GM21360 (cell line): ENCODE data around the gene TSPEAR.

ENCODE experiments used
- ATAC-seq: cut with Tn5 transposase; IDR thresholded peaks from one replicate; pipeline ENCODE4 v1.9.1; 2021; ENCODE audit warnings: mild to moderate bottlenecking, moderate library complexity; ENCODE audit not compliant: unreplicated experiment

The TSPEAR gene

DNA sequence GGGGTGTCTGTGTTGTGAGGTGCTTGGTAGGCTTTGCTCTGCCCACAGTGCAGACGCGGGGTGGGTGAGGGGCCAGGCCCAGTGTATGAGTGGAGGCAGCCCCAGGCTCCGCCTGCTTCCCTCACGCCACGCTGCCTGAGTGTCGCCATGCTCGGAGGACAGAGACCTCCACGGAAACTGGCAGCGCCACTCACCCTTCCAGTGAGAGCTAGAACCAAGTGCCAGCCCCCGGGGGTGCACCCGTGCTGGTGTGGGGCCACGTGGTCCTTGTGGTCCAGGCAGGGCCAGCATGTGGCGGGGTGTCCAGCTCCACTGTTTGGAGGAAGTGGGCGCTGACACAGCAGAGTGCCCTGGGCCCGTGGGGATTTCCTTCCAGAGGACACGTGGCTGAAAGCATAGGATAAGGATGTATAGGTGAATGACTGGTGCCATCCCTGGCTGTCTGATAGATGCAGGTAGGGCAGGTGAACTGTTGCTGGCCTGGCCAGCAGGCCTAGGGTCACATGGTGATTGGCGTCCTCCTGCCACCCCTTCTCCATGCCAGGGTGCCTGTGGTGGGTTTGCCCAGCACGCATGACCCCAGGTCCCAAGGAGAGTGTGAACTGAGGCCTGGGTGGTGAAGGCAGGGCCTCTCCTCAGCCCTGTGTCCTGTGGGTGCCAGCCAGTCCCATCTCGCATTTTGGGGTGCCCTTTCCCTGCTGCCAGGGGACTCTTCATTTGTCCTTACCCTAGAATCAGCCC, 252.2 kb downstream of the TSPEAR start:
- ATAC-seq = no peak

DNA sequence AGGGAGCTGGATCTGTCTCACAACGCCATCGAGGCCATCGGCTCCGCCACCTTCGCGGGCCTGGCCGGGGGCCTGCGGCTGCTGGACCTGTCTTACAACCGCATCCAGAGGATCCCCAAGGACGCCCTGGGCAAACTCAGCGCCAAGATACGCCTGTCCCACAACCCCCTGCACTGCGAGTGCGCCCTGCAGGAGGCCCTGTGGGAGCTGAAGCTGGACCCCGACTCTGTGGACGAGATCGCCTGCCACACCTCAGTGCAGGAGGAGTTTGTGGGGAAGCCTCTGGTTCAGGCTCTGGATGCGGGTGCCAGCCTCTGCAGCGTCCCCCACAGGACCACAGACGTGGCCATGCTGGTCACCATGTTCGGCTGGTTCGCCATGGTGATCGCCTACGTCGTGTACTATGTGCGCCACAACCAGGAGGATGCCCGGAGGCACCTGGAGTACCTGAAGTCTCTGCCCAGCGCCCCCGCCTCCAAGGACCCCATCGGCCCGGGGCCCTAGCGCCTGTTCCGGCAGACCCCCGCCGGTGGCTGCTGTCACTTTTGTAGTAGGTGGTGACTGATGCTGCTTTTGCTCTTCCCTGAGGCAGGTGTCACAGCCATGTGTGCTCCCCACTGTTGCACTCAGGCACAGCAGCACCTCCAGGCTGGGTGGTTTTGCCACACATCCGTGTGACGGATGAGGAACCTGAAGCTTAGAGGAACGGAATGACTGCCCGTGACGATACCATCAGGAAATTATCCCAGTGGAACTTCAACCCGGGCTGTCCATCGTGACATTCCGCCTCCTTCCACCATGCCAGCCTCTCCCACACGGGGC, 254.2 kb downstream of the TSPEAR start:
- ATAC-seq = no peak

DNA sequence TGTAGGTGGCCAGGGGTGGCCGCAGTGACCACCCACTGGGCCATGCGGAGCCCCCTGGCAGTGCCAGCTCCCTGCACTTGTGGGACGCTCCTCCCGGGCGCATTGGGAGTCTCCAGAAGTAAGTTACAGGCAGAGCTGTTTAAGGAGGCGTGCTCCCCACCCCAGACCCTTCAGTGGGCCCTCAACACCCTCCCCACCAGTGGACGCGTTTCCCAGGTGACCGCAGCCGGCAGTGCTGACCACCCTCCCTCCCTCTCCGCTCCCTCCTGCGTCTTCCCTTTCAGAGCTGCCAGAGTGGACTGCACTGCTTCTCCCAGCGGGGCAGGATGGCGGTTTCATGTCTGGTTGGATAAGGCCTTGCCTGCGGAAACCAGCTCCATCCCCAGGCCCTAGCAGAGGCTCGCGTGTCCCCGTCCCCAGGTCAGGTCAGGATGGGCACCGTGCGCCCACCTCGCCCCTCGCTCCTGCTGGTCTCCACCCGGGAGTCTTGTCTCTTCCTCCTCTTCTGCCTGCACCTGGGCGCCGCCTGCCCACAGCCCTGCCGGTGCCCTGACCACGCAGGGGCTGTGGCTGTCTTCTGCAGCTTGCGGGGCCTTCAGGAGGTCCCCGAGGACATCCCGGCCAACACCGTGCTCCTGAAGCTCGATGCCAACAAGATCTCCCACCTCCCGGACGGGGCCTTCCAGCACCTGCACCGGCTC, 255.0 kb downstream of the TSPEAR start:
- no peak for ATAC-seq

DNA sequence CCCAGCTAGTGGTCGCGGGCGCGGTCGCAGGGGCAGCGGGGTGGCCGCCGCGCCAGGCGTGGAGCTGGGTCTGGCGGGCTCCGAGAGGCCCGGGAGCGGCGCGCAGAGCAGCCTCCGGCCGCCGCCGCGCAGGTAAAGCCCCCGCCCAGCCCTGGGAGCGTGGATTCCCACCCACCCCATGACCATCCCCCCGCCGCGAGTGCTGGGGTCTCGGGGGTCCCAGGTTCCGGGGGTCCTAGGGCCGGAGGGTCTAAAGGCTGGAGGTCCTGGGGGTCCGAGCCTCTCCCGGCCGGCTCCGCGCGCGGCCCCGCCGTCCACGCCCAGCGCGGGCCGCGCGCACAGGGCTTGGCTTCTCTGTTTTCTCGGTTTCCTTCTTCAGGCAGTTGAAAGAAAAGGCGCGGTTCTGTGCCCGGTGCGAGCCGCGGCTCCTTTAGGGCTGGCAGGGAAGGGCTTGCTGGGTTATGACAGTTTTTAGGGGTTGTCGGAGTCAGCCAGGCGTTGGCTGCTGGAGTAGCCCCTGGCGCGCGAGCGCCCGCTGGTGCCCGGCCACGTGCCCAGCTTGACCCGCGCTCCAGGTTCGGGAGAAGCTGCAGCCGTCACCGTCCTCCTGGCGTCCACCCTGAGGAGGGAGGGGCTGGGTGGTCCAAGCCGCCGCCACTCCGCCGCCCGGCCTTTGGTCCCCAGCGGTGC, 255.7 kb downstream of the TSPEAR start:
- no peak for ATAC-seq

DNA sequence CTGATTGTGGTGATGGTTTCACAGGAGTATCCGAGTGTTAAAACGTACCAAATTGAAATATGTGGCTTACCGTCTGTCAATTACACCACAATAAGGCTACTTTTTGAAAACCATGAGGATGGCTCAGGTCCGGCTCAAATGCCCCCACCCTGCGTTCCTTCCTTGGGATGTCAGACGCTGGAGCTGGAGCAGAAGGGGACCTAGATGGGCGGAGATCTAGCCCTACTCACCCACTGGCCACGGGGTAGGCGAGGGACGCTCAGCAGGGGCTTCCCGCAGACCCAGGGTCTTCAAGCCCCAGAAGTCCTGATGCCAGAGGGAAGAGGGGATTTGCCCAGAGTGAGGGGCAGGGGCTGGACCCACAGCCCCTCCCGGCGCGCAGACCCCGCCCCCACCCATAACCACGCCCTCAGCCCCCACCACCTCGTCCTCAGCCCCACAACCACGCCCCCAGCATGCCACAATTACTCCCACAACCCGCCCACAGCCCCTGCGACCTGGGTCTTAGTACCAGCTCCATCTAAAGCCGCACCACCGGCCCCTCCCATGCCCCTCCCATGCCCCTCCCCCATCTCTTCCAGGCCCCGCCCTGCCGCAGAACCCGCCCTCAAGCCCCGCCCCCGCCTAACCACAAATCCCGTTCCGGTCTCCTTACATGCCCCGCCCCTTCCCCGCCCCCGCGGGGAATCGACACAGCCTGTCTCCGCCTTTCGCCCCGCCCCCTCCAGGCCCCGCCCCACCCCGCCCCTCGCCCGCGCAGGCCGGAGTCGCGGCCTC, 256.4 kb downstream of the TSPEAR start, which contains the start of gene LRRC3:
Gene LRRC3 (plus strand): TSS at position 764 of the 777 bp plus-strand sequence. CDS start 1,135 bp downstream, outside the sequence.
- no peak for ATAC-seq

DNA sequence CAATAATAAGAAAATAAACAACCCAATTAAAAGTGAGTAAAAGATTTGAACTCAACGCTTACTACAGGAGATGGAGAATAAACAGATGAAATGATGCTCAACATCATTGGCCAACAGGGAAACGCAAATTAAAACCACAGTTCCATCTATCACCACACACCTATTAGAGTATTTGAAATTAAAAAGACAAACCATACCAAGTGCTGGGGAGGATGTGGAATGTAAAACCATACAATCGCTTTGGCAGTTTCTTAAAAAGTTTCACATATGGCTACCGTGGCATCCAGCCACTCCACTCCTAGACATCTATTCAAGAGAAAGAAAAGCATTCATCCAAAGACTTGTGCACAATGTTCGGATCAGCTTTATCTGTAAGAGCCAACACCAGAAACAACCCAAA, 257.3 kb downstream of the TSPEAR start:
- no peak for ATAC-seq

DNA sequence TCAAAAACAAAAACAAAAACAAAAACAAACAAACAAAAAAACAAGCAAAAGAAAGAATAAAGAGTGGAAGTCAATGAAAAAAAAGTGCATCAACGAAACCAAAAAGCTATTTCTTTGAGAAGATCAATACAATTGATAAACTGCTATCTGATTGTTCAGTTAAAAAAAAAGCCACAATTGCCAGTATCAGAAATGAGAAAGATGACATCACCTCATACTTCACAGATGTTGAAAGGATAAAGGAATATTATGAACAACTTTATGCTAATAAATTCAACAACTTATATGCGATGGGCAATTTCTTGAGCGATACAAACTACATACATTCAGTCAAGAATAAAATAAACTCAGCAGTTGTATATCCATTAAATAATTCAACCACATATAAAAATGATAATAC, 258.3 kb downstream of the TSPEAR start:
- ATAC-seq = no peak

DNA sequence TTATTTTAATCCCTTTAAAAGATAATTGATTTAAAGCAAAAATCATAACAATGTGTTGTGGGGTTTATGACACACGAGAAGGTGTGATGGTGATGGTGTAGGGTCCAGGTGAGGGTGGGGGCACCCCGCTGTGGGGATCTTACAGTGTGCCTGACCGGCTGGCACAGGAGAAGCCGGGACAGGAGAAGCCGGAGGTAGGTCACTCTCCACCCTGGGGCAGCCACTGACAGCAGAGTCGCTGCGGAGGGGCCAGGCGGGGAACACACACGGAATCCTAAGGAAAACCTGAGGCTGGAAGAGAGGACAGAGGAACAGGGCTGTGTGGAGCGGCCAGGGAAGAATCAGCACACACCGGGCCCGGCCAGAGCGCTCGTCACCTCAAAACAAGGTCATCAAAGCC, 260.4 kb downstream of the TSPEAR start:
- no peak for ATAC-seq

DNA sequence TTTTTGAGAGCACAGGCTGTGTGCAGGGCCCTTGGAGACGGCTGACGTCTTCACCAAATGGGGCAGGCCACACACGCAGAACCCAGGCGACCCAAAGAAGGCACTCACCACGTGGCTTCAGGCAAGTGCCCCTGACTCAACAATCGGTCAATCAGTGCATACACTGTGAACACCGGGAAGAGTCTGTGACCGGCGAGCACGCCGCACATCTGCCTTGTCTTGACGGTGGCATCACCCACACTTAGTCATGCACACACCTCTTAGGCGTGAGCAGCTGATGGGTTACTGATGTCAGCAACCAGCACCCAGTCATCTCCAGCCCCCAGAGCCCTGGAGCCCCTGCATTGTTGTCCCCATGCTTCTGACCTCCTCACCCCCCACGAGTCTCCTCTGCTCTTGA, 261.0 kb downstream of the TSPEAR start:
- no peak for ATAC-seq

DNA sequence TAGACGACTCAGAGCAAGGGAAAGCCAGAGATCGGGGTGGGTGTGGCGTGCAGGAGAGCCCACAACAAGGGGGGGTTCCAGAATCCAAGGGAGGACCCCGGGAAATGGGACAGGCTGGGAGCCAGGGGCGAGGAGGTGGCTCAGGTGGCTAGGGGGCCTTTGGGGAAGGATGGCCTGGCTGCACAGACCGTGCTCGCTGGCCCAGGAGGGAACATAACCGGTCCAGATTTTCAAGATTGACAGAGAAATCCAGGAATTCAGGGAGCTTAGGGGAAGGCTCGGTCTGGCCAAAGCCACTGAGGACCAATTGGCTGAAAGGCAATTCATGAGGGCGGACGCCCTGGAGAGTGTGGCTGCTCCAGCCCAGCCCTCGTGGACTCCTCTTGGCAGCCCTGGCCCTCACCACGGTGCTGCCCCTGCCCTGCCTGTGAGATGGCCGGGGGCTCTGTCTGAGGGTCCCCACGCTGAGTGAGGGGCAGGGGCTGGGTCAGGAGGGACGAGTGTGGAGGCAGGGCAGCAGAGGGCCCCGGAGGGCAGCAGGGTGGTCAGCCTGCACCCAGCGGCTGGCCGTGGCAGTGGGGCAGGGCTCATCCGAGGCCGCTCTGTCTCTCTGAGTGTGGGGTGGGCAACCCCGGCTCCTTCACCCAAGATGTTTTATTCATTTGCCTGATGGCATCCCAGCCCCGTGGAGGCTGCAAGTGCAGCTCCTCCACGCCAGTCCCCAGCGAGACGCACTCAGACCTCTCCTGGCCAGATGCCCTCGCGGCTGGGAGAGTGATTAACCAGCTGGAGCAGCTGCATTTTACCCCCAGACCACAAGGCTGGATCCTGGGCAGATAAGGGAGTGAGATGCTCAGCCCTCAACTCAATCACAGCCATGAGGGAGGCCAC, 261.7 kb downstream of the TSPEAR start:
- no peak for ATAC-seq

DNA sequence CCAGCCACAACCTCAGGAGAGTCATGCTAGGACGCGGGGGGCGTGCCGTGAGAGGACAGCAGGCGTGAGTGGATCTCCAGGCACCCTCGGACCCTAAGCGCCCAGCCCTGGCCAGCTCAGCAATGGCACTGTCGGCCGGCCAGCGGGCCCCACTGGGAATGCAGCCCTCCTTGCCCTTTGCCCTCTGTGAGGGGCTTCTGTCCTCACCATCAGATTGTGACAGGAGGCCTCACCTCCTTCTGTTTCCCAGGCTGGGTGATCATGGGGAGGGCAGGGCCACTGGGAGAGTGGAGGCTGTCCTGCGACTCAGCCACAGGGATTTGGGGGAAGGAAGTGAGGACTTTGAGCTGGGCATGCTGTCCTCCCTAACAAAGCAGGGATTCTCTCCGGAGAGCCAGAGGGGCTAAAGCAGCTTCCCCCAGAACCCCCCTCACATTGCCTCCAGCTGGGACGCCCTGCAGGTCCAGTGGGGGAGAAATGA, 262.7 kb downstream of the TSPEAR start:
- ATAC-seq = no peak
